Activated CD4-positive, alpha-beta T cell treated with anti-CD3 and anti-CD28 coated beads, Interleukin-2, amount 50 U/mL, for 1 hour (primary cell): Measurements from ENCODE around the gene RHO.
"Not testable (repeated sequence)": the region's sequence is repeated elsewhere in the genome, so short reads cannot be mapped to it uniquely, and the experiment has no call there.

ENCODE experiments used
- DNase-seq: peaks from one replicate; pipeline ENCODE4 v3.0.0-alpha.2; 2020

RHO gene

GRCh38 chr3:129522953-129523352 is 5.5 kb upstream of the RHO start:
- DNase-seq = no peak

GRCh38 chr3:129524081-129524480 is 4.4 kb upstream of the RHO start:
- DNase-seq = no peak

GRCh38 chr3:129525341-129525968 is 3.0 kb upstream of the RHO start:
- DNase-seq = no peak

DNA sequence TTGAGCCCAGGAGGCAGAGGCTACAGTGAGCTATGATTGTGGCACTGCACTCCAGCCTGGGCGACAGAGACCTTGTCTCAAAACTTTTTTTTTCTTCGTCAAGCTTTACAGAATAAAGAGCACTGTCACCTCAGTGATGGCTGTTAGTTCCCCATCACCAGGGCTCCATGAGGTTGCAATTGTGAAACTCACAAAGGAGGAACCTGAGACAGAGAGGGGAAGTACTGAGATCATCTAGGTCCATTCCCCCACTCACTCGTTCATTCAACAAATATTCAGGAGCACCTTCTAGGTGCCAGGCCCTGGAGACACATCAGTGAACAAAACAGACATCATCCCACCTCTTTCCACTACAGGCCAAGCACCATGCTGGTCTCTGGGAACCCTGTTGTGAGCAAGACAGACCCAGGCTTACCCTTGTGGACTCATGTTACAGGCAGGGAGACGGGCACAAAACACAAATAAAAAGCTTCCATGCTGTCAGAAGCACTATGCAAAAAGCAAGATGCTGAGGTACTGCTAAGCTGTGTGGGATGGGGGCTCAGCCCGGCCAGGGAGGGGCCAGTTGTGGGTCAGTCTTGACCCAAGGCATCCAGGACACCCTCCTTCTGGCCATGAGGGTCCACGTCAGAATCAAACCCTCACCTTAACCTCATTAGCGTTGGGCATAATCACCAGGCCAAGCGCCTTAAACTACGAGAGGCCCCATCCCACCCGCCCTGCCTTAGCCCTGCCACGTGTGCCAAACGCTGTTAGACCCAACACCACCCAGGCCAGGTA is 2.1 kb upstream of the RHO start:
- DNase-seq = no peak

DNA sequence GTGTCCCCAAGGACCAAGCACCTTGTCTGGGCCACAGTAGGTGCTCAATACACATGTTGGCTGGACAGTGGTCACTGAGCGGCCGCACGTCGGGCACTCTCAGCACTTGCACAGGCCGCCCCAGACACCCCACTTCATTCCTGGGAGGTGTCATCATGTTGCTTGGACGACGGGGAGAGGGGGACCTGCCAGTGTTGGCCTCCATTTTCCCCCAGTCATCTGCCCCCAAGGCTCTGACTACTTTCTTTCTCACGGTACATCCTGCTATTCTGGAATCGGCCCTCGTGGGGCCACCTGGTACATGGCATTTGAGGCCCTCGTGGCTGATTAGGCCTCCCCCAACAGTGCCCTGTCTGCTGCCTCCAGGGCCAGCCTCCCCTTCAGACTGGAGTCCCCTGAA is 1.2 kb upstream of the RHO start:
- no peak for DNase-seq

DNA sequence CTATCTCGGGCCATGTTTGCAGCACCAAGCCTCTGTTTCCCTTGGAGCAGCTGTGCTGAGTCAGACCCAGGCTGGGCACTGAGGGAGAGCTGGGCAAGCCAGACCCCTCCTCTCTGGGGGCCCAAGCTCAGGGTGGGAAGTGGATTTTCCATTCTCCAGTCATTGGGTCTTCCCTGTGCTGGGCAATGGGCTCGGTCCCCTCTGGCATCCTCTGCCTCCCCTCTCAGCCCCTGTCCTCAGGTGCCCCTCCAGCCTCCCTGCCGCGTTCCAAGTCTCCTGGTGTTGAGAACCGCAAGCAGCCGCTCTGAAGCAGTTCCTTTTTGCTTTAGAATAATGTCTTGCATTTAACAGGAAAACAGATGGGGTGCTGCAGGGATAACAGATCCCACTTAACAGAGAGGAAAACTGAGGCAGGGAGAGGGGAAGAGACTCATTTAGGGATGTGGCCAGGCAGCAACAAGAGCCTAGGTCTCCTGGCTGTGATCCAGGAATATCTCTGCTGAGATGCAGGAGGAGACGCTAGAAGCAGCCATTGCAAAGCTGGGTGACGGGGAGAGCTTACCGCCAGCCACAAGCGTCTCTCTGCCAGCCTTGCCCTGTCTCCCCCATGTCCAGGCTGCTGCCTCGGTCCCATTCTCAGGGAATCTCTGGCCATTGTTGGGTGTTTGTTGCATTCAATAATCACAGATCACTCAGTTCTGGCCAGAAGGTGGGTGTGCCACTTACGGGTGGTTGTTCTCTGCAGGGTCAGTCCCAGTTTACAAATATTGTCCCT is 1.2 kb downstream of the RHO start:
- DNase-seq = no peak

GRCh38 chr3:129530251-129530791 is 1.9 kb downstream of the RHO start:
- no peak for DNase-seq

GRCh38 chr3:129530821-129531220 is 2.4 kb downstream of the RHO start:
- DNase-seq = no peak

- no peak for DNase-seq
Measured at GRCh38 chr3:129531699-129532098, 3.3 kb downstream of the RHO start.

DNA sequence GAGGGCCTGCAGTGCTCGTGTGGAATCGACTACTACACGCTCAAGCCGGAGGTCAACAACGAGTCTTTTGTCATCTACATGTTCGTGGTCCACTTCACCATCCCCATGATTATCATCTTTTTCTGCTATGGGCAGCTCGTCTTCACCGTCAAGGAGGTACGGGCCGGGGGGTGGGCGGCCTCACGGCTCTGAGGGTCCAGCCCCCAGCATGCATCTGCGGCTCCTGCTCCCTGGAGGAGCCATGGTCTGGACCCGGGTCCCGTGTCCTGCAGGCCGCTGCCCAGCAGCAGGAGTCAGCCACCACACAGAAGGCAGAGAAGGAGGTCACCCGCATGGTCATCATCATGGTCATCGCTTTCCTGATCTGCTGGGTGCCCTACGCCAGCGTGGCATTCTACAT is 3.8 kb downstream of the RHO start:
- no peak for DNase-seq

DNA sequence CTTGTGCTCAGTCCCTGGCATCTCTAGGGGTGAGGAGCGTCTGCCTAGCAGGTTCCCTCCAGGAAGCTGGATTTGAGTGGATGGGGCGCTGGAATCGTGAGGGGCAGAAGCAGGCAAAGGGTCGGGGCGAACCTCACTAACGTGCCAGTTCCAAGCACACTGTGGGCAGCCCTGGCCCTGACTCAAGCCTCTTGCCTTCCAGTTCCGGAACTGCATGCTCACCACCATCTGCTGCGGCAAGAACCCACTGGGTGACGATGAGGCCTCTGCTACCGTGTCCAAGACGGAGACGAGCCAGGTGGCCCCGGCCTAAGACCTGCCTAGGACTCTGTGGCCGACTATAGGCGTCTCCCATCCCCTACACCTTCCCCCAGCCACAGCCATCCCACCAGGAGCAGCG is 5.0 kb downstream of the RHO start:
- DNase-seq = no peak

GRCh38 chr3:129534428-129535027 is 6.1 kb downstream of the RHO start:
- DNase-seq = no peak

DNA sequence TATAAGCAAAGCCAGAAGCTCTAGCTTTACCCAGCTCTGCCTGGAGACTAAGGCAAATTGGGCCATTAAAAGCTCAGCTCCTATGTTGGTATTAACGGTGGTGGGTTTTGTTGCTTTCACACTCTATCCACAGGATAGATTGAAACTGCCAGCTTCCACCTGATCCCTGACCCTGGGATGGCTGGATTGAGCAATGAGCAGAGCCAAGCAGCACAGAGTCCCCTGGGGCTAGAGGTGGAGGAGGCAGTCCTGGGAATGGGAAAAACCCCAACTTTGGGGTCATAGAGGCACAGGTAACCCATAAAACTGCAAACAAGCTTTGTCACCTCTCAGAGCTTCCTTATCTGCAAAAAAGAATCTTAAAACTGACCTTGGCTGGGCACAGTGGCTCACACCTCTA is 6.6 kb downstream of the RHO start:
- DNase-seq = no peak

GRCh38 chr3:129536374-129536667 is 7.9 kb downstream of the RHO start:
- no peak for DNase-seq

DNA sequence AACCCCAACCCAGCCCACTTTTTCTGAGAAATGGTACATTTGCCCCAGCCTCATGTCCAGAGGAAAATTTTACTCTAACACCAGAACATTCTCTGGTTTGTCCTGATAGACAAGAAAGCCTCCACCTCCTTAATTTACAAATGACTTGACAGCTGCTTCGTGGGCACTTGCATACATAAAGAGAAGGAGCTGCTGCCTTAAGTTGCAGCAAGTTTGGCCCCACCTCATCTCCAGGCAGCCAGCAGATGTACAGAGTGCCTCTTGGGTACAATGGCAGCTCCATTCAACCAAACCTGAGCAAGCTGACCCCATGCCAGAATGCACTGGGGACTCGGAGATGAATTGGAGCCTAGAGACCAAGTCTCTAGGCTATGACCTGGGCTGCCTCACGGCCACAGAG is 8.4 kb downstream of the RHO start:
- no peak for DNase-seq

DNA sequence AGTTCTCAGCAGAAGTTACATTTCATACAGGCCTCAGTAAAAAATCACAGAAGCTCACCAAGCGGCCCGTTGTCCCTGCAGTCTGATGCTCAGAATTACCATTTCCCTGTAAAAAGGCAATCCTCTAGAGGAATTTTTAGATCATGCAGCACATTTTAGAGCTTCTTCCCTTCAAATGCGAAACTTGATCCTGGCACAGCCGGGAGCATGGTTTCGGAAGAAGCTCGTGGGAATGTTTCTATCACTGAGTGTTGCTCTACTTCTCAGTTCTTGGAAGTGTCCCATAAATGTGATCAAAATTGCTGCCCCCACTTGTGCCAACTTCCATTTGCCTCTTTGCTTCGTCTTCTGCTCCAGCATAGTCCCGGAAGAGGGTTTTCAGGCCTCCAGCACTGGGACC is 10.8 kb downstream of the RHO start:
- no peak for DNase-seq

GRCh38 chr3:129540776-129541516 is 12.5 kb downstream of the RHO start:
- DNase-seq = no peak

DNA sequence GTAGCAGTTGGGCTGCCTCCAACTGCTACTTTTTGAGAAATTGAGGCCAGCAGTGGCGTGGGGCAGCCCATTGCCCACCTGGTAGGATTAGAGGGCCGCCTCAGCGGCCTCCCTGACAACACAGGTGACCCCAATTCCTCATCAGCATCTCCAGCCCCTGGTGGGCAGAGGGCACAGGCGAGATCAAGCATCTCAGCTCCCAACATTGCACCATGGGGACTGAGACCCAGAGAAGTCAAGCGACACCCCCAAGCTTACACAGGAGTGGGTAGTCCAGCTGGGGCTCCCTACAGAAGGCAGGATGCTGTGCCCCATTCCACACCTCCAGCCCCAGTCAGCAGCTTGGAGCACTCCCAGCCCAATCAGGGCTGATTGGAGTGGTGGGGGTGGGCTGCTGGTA is 14.3 kb downstream of the RHO start:
- DNase-seq = no peak

- DNase-seq = no peak
Measured at GRCh38 chr3:129543156-129543790, 14.8 kb downstream of the RHO start, which contains the start of gene H1-8. H1-8 (plus strand) TSS chr3:129543175; CDS start chr3:129543219, 44 bp downstream.

- no peak for DNase-seq
Measured at GRCh38 chr3:129543999-129544398, 15.6 kb downstream of the RHO start.

- DNase-seq = not testable (repeated sequence)
Measured at GRCh38 chr3:129545951-129546350, 17.5 kb downstream of the RHO start.

GRCh38 chr3:129547241-129547640 is 18.8 kb downstream of the RHO start:
- no peak for DNase-seq
